Activated CD4-positive, alpha-beta T cell treated with anti-CD3 and anti-CD28 coated beads, Interleukin-2, amount 10 ng/mL, durations not matched to agents 24 days and 14 days (primary cell): Measurements from ENCODE around the gene PCDH20. TPM values are rescaled to one million over a fixed set of nuclear protein-coding genes. Genes with fewer than 3 reads are reported as not detected.

Experiments used
- DNase-seq: peaks from one replicate; pipeline ENCODE4 v3.0.0; 2022
- H3K27ac Mint-ChIP-seq: one replicate; pipeline ENCODE4 v1.8.0; 2022; ENCODE audit warnings: mild to moderate bottlenecking, mixed read lengths
- H3K27me3 Mint-ChIP-seq: one replicate; pipeline ENCODE4 v1.8.0; 2022; ENCODE audit warnings: mixed read lengths
- H3K36me3 Mint-ChIP-seq: one replicate; pipeline ENCODE4 v1.8.0; 2022; ENCODE audit warnings: low read depth, mild to moderate bottlenecking, mixed read lengths
- H3K4me1 Mint-ChIP-seq: one replicate; pipeline ENCODE4 v1.8.0; 2021; ENCODE audit warnings: mixed read lengths
- H3K4me3 Mint-ChIP-seq: one replicate; pipeline ENCODE4 v1.8.0; 2022; ENCODE audit warnings: mild to moderate bottlenecking, moderate library complexity, mixed read lengths
- H3K9me3 Mint-ChIP-seq: one replicate; pipeline ENCODE4 v1.8.0; 2021; ENCODE audit warnings: mixed read lengths
- intact Hi-C: fragments of 100-400 bp; cut with micrococcal nuclease; formaldehyde crosslinking; loops from one replicate; pipeline ENCODE4 v1.15.1; 2023
- total RNA-seq: library from RNA; stranded (reverse); gene quantifications from 2 replicates; pipeline ENCODE4 v1.2.3, GENCODE V29; 2022

Gene PCDH20
- not detected in 2 replicates for total RNA-seq

GRCh38 chr13:61415749-61416148, at the start of gene PCDH20:
TSS of gene PCDH20 (minus strand) at chr13:61415849. CDS start at chr13:61415158, 691 bp downstream.
- H3K4me1 Mint-ChIP-seq = no peaks in the 10 kb centered on the region
- H3K27me3 Mint-ChIP-seq = peaks cover 34% of the 10 kb centered on the region
- H3K36me3 Mint-ChIP-seq = no peaks in the 10 kb centered on the region
- no peaks in the 10 kb centered on the region for H3K9me3 Mint-ChIP-seq
- H3K27ac Mint-ChIP-seq = no peak within 1 kb of the TSS
- intact Hi-C loops = no loop called here
- H3K4me3 Mint-ChIP-seq = no peak within 1 kb of the TSS
- DNase-seq = no peak

- Mint-ChIP-seq H3K9me3 (no peaks in the 10 kb centered on the region), H3K27me3 (no peaks in the 10 kb centered on the region), H3K4me1 (no peaks in the 10 kb centered on the region), H3K36me3 (no peaks in the 10 kb centered on the region), H3K4me3 (no peak overlapping the region), H3K27ac (no peak overlapping the region)
- DNase-seq = no peak
- intact Hi-C loops = no loop called here
Measured at GRCh38 chr13:61463024-61463423, 47.4 kb upstream of the PCDH20 start.

GRCh38 chr13:61453121-61453520, 37.5 kb upstream of the PCDH20 start:
- intact Hi-C loops = no loop called here
- no peaks in the 10 kb centered on the region for H3K27me3 Mint-ChIP-seq
- H3K4me3 Mint-ChIP-seq = no peak overlapping the region

GRCh38 chr13:61432029-61432428, 16.4 kb upstream of the PCDH20 start:
- no peak for DNase-seq
- H3K4me3 Mint-ChIP-seq = no peak overlapping the region
- intact Hi-C loops = no loop called here
- no peaks in the 10 kb centered on the region for H3K9me3 Mint-ChIP-seq
- no peaks in the 10 kb centered on the region for H3K36me3 Mint-ChIP-seq
- H3K4me1 Mint-ChIP-seq = no peaks in the 10 kb centered on the region
- H3K27ac Mint-ChIP-seq = no peak overlapping the region
- no peaks in the 10 kb centered on the region for H3K27me3 Mint-ChIP-seq

More at GRCh38 chr13:61453121-61453520, 37.5 kb upstream of the PCDH20 start:
- Mint-ChIP-seq H3K9me3 (no peaks in the 10 kb centered on the region), H3K36me3 (no peaks in the 10 kb centered on the region), H3K27ac (no peak overlapping the region), H3K4me1 (no peaks in the 10 kb centered on the region)
- no peak for DNase-seq

- no peaks in the 10 kb centered on the region for H3K27me3 Mint-ChIP-seq
- H3K4me1 Mint-ChIP-seq = no peaks in the 10 kb centered on the region
- H3K4me3 Mint-ChIP-seq = no peak overlapping the region
- no peak for DNase-seq
- no peak overlapping the region for H3K27ac Mint-ChIP-seq
- H3K36me3 Mint-ChIP-seq = no peaks in the 10 kb centered on the region
- intact Hi-C loops = no loop called here
- H3K9me3 Mint-ChIP-seq = no peaks in the 10 kb centered on the region
Measured at GRCh38 chr13:61423915-61424314, 8.3 kb upstream of the PCDH20 start.

- no peak for DNase-seq
- no peaks in the 10 kb centered on the region for H3K36me3 Mint-ChIP-seq
- H3K4me1 Mint-ChIP-seq = no peaks in the 10 kb centered on the region
- intact Hi-C loops = no loop called here
- H3K27me3 Mint-ChIP-seq = peaks cover 34% of the 10 kb centered on the region
- H3K9me3 Mint-ChIP-seq = no peaks in the 10 kb centered on the region
- no peak overlapping the region for H3K27ac Mint-ChIP-seq
- no peak overlapping the region for H3K4me3 Mint-ChIP-seq
Measured at GRCh38 chr13:61417086-61417570, 1.5 kb upstream of the PCDH20 start.

GRCh38 chr13:61415058-61415721, 459 bp downstream of the PCDH20 start:
- Mint-ChIP-seq H3K9me3 (no peaks in the 10 kb centered on the region), H3K27me3 (peaks cover 34% of the 10 kb centered on the region), H3K27ac (no peak overlapping the region), H3K4me1 (no peaks in the 10 kb centered on the region), H3K4me3 (no peak overlapping the region), H3K36me3 (no peaks in the 10 kb centered on the region)
- intact Hi-C loops = no loop called here
- no peak for DNase-seq

GRCh38 chr13:61414686-61415057, 977 bp downstream of the PCDH20 start:
- H3K36me3 Mint-ChIP-seq = no peaks in the 10 kb centered on the region
- no peaks in the 10 kb centered on the region for H3K4me1 Mint-ChIP-seq
- DNase-seq = no peak
- intact Hi-C loops = no loop called here
- peaks cover 34% of the 10 kb centered on the region for H3K27me3 Mint-ChIP-seq
- no peaks in the 10 kb centered on the region for H3K9me3 Mint-ChIP-seq
- H3K27ac Mint-ChIP-seq = no peak overlapping the region
- H3K4me3 Mint-ChIP-seq = no peak overlapping the region

GRCh38 chr13:61413572-61414535, 1.8 kb downstream of the PCDH20 start:
- no peaks in the 10 kb centered on the region for H3K4me1 Mint-ChIP-seq
- no peak overlapping the region for H3K27ac Mint-ChIP-seq
- no peak for DNase-seq
- peaks cover 34% of the 10 kb centered on the region for H3K27me3 Mint-ChIP-seq
- H3K9me3 Mint-ChIP-seq = no peaks in the 10 kb centered on the region
- no peaks in the 10 kb centered on the region for H3K36me3 Mint-ChIP-seq
- H3K4me3 Mint-ChIP-seq = no peak overlapping the region
- intact Hi-C loops = no loop called here

- Mint-ChIP-seq H3K27me3 (peaks cover 28% of the 10 kb centered on the region), H3K4me3 (no peak overlapping the region), H3K36me3 (no peaks in the 10 kb centered on the region), H3K27ac (no peak overlapping the region), H3K9me3 (no peaks in the 10 kb centered on the region), H3K4me1 (no peaks in the 10 kb centered on the region)
- intact Hi-C loops = no loop called here
- no peak for DNase-seq
Measured at GRCh38 chr13:61410669-61411297, 4.9 kb downstream of the PCDH20 start.

GRCh38 chr13:61410266-61410665, 5.4 kb downstream of the PCDH20 start:
- no peak overlapping the region for H3K27ac Mint-ChIP-seq
- peaks cover 23% of the 10 kb centered on the region for H3K27me3 Mint-ChIP-seq
- intact Hi-C loops = no loop called here
- H3K4me3 Mint-ChIP-seq = no peak overlapping the region
- no peaks in the 10 kb centered on the region for H3K4me1 Mint-ChIP-seq
- no peaks in the 10 kb centered on the region for H3K36me3 Mint-ChIP-seq
- H3K9me3 Mint-ChIP-seq = no peaks in the 10 kb centered on the region
- no peak for DNase-seq

GRCh38 chr13:61408571-61408970, 7.1 kb downstream of the PCDH20 start:
- Mint-ChIP-seq H3K27ac (no peak overlapping the region), H3K36me3 (no peaks in the 10 kb centered on the region), H3K9me3 (no peaks in the 10 kb centered on the region), H3K4me1 (no peaks in the 10 kb centered on the region), H3K4me3 (no peak overlapping the region), H3K27me3 (peaks cover 8% of the 10 kb centered on the region)
- intact Hi-C loops = no loop called here
- DNase-seq = no peak

GRCh38 chr13:61406275-61406674, 9.4 kb downstream of the PCDH20 start:
- no peak for DNase-seq
- no peaks in the 10 kb centered on the region for H3K27me3 Mint-ChIP-seq
- H3K27ac Mint-ChIP-seq = no peak overlapping the region
- no peaks in the 10 kb centered on the region for H3K36me3 Mint-ChIP-seq
- intact Hi-C loops = no loop called here
- no peaks in the 10 kb centered on the region for H3K9me3 Mint-ChIP-seq
- no peaks in the 10 kb centered on the region for H3K4me1 Mint-ChIP-seq
- H3K4me3 Mint-ChIP-seq = no peak overlapping the region

- Mint-ChIP-seq H3K4me1 (no peaks in the 10 kb centered on the region), H3K27me3 (no peaks in the 10 kb centered on the region), H3K36me3 (no peaks in the 10 kb centered on the region), H3K27ac (no peak overlapping the region), H3K9me3 (peaks cover 4% of the 10 kb centered on the region), H3K4me3 (no peak overlapping the region)
- no peak for DNase-seq
- intact Hi-C loops = no loop called here
Measured at GRCh38 chr13:61396121-61396520, 19.5 kb downstream of the PCDH20 start.
